NCI-H2227 treated with DMSO at 0.1 percent for 48 hours (cell line): ENCODE data around the gene NOM1.
"Not testable (repeated sequence)": the region's sequence is repeated elsewhere in the genome, so short reads cannot be mapped to it uniquely, and the experiment has no call there.

ENCODE experiments used
- DNase-seq: peaks from one replicate; lab custom pipeline; 2025; lab: John Stamatoyannopoulos, UW

Gene NOM1

GRCh38 chr7:156949541-156950380 lies at the start of gene NOM1:
NOM1 (plus strand) TSS chr7:156949712; CDS start chr7:156949738, 26 bp downstream.
- DNase-seq, result peak; percentile 75

GRCh38 chr7:156900093-156900492 lies 49.4 kb upstream of the NOM1 start:
- DNase-seq, result not testable (repeated sequence)

- DNase-seq, result no peak
Measured at GRCh38 chr7:156903232-156903909, 46.1 kb upstream of the NOM1 start.

- no peak for DNase-seq
Measured at GRCh38 chr7:156906200-156906649, 43.3 kb upstream of the NOM1 start.

GRCh38 chr7:156907656-156908055 lies 41.9 kb upstream of the NOM1 start:
- no peak for DNase-seq

- not testable (repeated sequence) for DNase-seq
Measured at GRCh38 chr7:156909574-156910252, 39.8 kb upstream of the NOM1 start.

- DNase-seq, result no peak
Measured at GRCh38 chr7:156918635-156919034, 30.9 kb upstream of the NOM1 start.

GRCh38 chr7:156919132-156919713 lies 30.3 kb upstream of the NOM1 start:
- DNase-seq, result no peak

- no peak for DNase-seq
Measured at GRCh38 chr7:156920076-156920475, 29.4 kb upstream of the NOM1 start.

GRCh38 chr7:156920487-156921373 lies 28.8 kb upstream of the NOM1 start:
- DNase-seq, result not testable (repeated sequence)

GRCh38 chr7:156922304-156922703 lies 27.2 kb upstream of the NOM1 start:
- not testable (repeated sequence) for DNase-seq

GRCh38 chr7:156925821-156926220 lies 23.7 kb upstream of the NOM1 start:
- DNase-seq, result not testable (repeated sequence)

- no peak for DNase-seq
Measured at GRCh38 chr7:156927571-156928405, 21.7 kb upstream of the NOM1 start.

- no peak for DNase-seq
Measured at GRCh38 chr7:156928406-156928747, 21.1 kb upstream of the NOM1 start.

- no peak for DNase-seq
Measured at GRCh38 chr7:156929789-156930539, 19.5 kb upstream of the NOM1 start.

GRCh38 chr7:156932006-156932405 lies 17.5 kb upstream of the NOM1 start:
- DNase-seq, result peak; percentile 58

GRCh38 chr7:156935250-156935649 lies 14.3 kb upstream of the NOM1 start:
- no peak for DNase-seq

GRCh38 chr7:156936766-156937165 lies 12.7 kb upstream of the NOM1 start:
- not testable (repeated sequence) for DNase-seq

- DNase-seq, result no peak
Measured at GRCh38 chr7:156940421-156941122, 8.9 kb upstream of the NOM1 start.
